ENCODE results near the gene PTPN2. TPM values are rescaled to one million over a fixed set of nuclear protein-coding genes. Genes with fewer than 3 reads are reported as not detected.
"Not testable (repeated sequence)": the region's sequence is repeated elsewhere in the genome, so short reads cannot be mapped to it uniquely, and the experiment has no call there.

Gene PTPN2
- total RNA-seq, 2 donors from 2014 or later, result 13.2 to 14.3 TPM

- H3K4me3 ChIP-seq, result no peak overlapping the region
- H3K36me3 ChIP-seq, result no peaks in the 10 kb centered on the region
- no peak for DNase-seq (ENCODE audit: low spot score)
- H3K9me3 ChIP-seq, result no peaks in the 10 kb centered on the region
- TF ChIP-seq CTCF (IDR thresholded peaks at IDR 0.05), result no peak
- H3K27me3 ChIP-seq, result no peaks in the 10 kb centered on the region
- peaks cover 0 to 34% of the 10 kb centered on the region in 2 donors for H3K4me1 ChIP-seq
- no peak overlapping the region for H3K27ac ChIP-seq
Observed at GRCh38 chr18:12880541-12880910, 3.5 kb downstream of the PTPN2 start.

- no peak for DNase-seq (ENCODE audit: low spot score)
- H3K4me1 ChIP-seq, result peaks cover 0 to 34% of the 10 kb centered on the region in 2 donors
- no peak for TF ChIP-seq CTCF (IDR thresholded peaks at IDR 0.05)
- H3K4me3 ChIP-seq, result no peak overlapping the region
- H3K27me3 ChIP-seq, result no peaks in the 10 kb centered on the region
- H3K36me3 ChIP-seq, result no peaks in the 10 kb centered on the region
- no peaks in the 10 kb centered on the region for H3K9me3 ChIP-seq
- no peak overlapping the region for H3K27ac ChIP-seq
Observed at GRCh38 chr18:12879840-12880540, 4.0 kb downstream of the PTPN2 start.

- H3K9me3 ChIP-seq; H3K27ac ChIP-seq; H3K27me3 ChIP-seq; H3K4me1 ChIP-seq; H3K4me3 ChIP-seq; DNase-seq (ENCODE audit: low spot score); H3K36me3 ChIP-seq: not testable (repeated sequence)
Observed at GRCh38 chr18:12874992-12875391, 9.0 kb downstream of the PTPN2 start.

- H3K27me3 ChIP-seq; DNase-seq (ENCODE audit: low spot score): not testable (repeated sequence)
Observed at GRCh38 chr18:12873961-12874567, 10.0 kb downstream of the PTPN2 start.

GRCh38 chr18:12872408-12872807, 11.6 kb downstream of the PTPN2 start:
- Histone ChIP-seq H3K27me3 (no peaks in the 10 kb centered on the region), H3K9me3 (no peaks in the 10 kb centered on the region), H3K36me3 (no peaks in the 10 kb centered on the region), H3K27ac (no peak overlapping the region), H3K4me1 (no peaks in the 10 kb centered on the region), H3K4me3 (no peak overlapping the region)
- no peak for DNase-seq (ENCODE audit: low spot score)
- no peak for TF ChIP-seq CTCF (IDR thresholded peaks at IDR 0.05)

More at GRCh38 chr18:12873961-12874567, 10.0 kb downstream of the PTPN2 start:
- H3K36me3 ChIP-seq, H3K4me3 ChIP-seq, H3K9me3 ChIP-seq, H3K27ac ChIP-seq, H3K4me1 ChIP-seq: not testable (repeated sequence)

- no peaks in the 10 kb centered on the region for H3K27me3 ChIP-seq
- H3K4me3 ChIP-seq, result no peak overlapping the region
- TF ChIP-seq CTCF (IDR thresholded peaks at IDR 0.05), result no peak
- no peaks in the 10 kb centered on the region for H3K9me3 ChIP-seq
- no peak for DNase-seq (ENCODE audit: low spot score)
- no peaks in the 10 kb centered on the region for H3K4me1 ChIP-seq
- no peak overlapping the region for H3K27ac ChIP-seq
- H3K36me3 ChIP-seq, result no peaks in the 10 kb centered on the region
Observed at GRCh38 chr18:12868576-12868975, 15.5 kb downstream of the PTPN2 start.

Data from right atrium auricular region (tissue), 2 donors.